HepG2 (cell line): ENCODE measurements around the gene HS2ST1.

Experiments used
- ARNT ChIP-seq: fragments of 450-650 bp; IDR thresholded peaks from 2 replicates; pipeline ENCODE4 v1.6.1; 2017
- CTCF ChIP-seq: sonication (generic); formaldehyde crosslinking; IDR thresholded peaks from 2 replicates; pipeline ENCODE4 v1.5.0; 2020; ENCODE audit warnings: mild to moderate bottlenecking, missing genetic modification reagents, moderate library complexity
- EZH2 ChIP-seq: conservative IDR thresholded peaks from 2 replicates; pipeline ENCODE4 v1.6.1; 2012; ENCODE audit warnings: mild to moderate bottlenecking, low read depth, low read length, moderate library complexity
- RAD21 ChIP-seq: fragments of 450-650 bp; formaldehyde crosslinking; IDR thresholded peaks from 2 replicates; pipeline ENCODE4 v1.5.0; 2020; ENCODE audit warnings: mild to moderate bottlenecking
- SNAPC2 ChIP-seq: sonication (generic); formaldehyde crosslinking; IDR thresholded peaks from 2 replicates; pipeline ENCODE4 v1.8.1; 2022; ENCODE audit warnings: mild to moderate bottlenecking, missing genetic modification reagents
- TCF12 ChIP-seq, 2 experiments: fragments of 450-650 bp in 1 of 2; sonication (generic) in 1 of 2; formaldehyde crosslinking in 1 of 2; IDR thresholded peaks; 2 replicates each; pipeline versions ENCODE4 v1.6.1 to v1.8.0; 2017 to 2022; ENCODE audit warnings: antibody characterized with exemption in 1 of 2, mild to moderate bottlenecking in 1 of 2, missing genetic modification reagents in 1 of 2, moderate library complexity in 1 of 2
- ZNF331 ChIP-seq: sonication (generic); formaldehyde crosslinking; IDR thresholded peaks from 2 replicates; pipeline ENCODE4 v1.4.0; 2020; ENCODE audit warnings: missing genetic modification reagents
- ZNF335 ChIP-seq: sonication (generic); formaldehyde crosslinking; IDR thresholded peaks from 2 replicates; pipeline ENCODE4 v1.4.0; 2020; ENCODE audit warnings: missing genetic modification reagents
- ZNF772 ChIP-seq: sonication (generic); formaldehyde crosslinking; IDR thresholded peaks from 2 replicates; pipeline ENCODE4 v1.5.0; 2020; ENCODE audit warnings: mild to moderate bottlenecking, missing genetic modification reagents
- TF ChIP-seq, protein P1 (sequence below): sonication (generic); formaldehyde crosslinking; IDR thresholded peaks from 2 replicates; pipeline ENCODE4 v1.9.0; 2021; ENCODE audit warnings: missing genetic modification reagents, borderline replicate concordance

- TF ChIP-seq CTCF (CRISPR knock-in tag) (no peak), SNAPC2 (CRISPR knock-in tag) (no peak), ZNF331 (CRISPR knock-in tag) (no peak), EZH2 (no peak), ARNT (no peak), TCF12 (IDR thresholded peaks at IDR 0.05) (no peak), TCF12 (CRISPR knock-in tag; IDR thresholded peaks at IDR 0.05) (no peak), ZNF335 (CRISPR knock-in tag) (no peak), RAD21 (CRISPR knock-in tag) (no peak), ZNF772 (CRISPR knock-in tag) (no peak)
- TF ChIP-seq, protein P1, sequence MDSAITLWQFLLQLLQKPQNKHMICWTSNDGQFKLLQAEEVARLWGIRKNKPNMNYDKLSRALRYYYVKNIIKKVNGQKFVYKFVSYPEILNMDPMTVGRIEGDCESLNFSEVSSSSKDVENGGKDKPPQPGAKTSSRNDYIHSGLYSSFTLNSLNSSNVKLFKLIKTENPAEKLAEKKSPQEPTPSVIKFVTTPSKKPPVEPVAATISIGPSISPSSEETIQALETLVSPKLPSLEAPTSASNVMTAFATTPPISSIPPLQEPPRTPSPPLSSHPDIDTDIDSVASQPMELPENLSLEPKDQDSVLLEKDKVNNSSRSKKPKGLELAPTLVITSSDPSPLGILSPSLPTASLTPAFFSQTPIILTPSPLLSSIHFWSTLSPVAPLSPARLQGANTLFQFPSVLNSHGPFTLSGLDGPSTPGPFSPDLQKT, result no peak
These were observed 188.6 kb downstream of the HS2ST1 start for GRCh38 chr1:87103074-87103473.
